22Rv1 (cell line): Measurements from ENCODE around the gene PLCB1.
"Not testable (repeated sequence)": the region's sequence is repeated elsewhere in the genome, so short reads cannot be mapped to it uniquely, and the experiment has no call there.

Source experiments
- H3K27ac ChIP-seq: fragments of 450-650 bp; 2 replicates; pipeline ENCODE4 v1.5.1; 2017
- CTCF ChIP-seq: fragments of 450-650 bp; IDR thresholded peaks from 2 replicates; pipeline ENCODE4 v1.5.1; 2017; ENCODE audit warnings: mild to moderate bottlenecking
- ZFX ChIP-seq: fragments of 450-650 bp; IDR thresholded peaks from 2 replicates; pipeline ENCODE4 v1.6.1; 2017; ENCODE audit warnings: antibody characterized with exemption, borderline replicate concordance

The PLCB1 gene

GRCh38 chr20:8346700-8347270 is 214.7 kb downstream of the PLCB1 start:
- no peak overlapping the region for H3K27ac ChIP-seq
- no peak for TF ChIP-seq CTCF
- TF ChIP-seq ZFX, result no peak

GRCh38 chr20:8350225-8350624 is 218.2 kb downstream of the PLCB1 start:
- not testable (repeated sequence) for H3K27ac ChIP-seq

- no peak for TF ChIP-seq ZFX
- no peak for TF ChIP-seq CTCF
- H3K27ac ChIP-seq, result no peak overlapping the region
Measured at GRCh38 chr20:8352486-8352885, 220.4 kb downstream of the PLCB1 start.

- H3K27ac ChIP-seq, result no peak overlapping the region
- TF ChIP-seq ZFX, result no peak
- TF ChIP-seq CTCF, result no peak
Measured at GRCh38 chr20:8353512-8353911, 221.4 kb downstream of the PLCB1 start.

- TF ChIP-seq CTCF (no peak), ZFX (no peak)
- no peak overlapping the region for H3K27ac ChIP-seq
Measured at GRCh38 chr20:8355453-8355852, 223.4 kb downstream of the PLCB1 start.

GRCh38 chr20:8356806-8357205 is 224.7 kb downstream of the PLCB1 start:
- TF ChIP-seq CTCF (no peak), ZFX (no peak)
- H3K27ac ChIP-seq, result no peak overlapping the region

- no peak for TF ChIP-seq CTCF
- no peak for TF ChIP-seq ZFX
- no peak overlapping the region for H3K27ac ChIP-seq
Measured at GRCh38 chr20:8357703-8358102, 225.6 kb downstream of the PLCB1 start.

- no peak overlapping the region for H3K27ac ChIP-seq
- TF ChIP-seq CTCF (no peak), ZFX (no peak)
Measured at GRCh38 chr20:8360035-8360434, 228.0 kb downstream of the PLCB1 start.
